Cardiac muscle cell (in vitro differentiated cells and primary cell): ENCODE results near the gene TOX2. TPM values are rescaled to one million over a fixed set of nuclear protein-coding genes. Genes with fewer than 3 reads are reported as not detected.

Source experiments
- DNase-seq, 2 donors: peaks; one replicate each; pipeline versions ENCODE4 v3.0.0 to v3.0.0-alpha.2; 2010 to 2017; ENCODE audit warnings: low read depth in 1 of 2, low spot score in 1 of 2
- H3K27ac ChIP-seq: fragments of 200-600 bp; sonication (generic); 2 replicates; pipeline ENCODE4 v1.5.1; 2016
- H3K27me3 ChIP-seq: fragments of 200-600 bp; sonication (generic); 2 replicates; pipeline ENCODE4 v1.6.0; 2016; ENCODE audit warnings: control low read depth
- H3K36me3 ChIP-seq: fragments of 200-600 bp; sonication (generic); 2 replicates; pipeline ENCODE4 v1.5.1; 2016; ENCODE audit warnings: control low read depth
- H3K4me1 ChIP-seq: fragments of 200-600 bp; sonication (generic); 2 replicates; pipeline ENCODE4 v1.8.1; 2017; ENCODE audit warnings: low read depth, mild to moderate bottlenecking, mixed run types
- H3K4me3 ChIP-seq: fragments of 200-600 bp; sonication (generic); 2 replicates; pipeline ENCODE4 v1.5.1; 2016; ENCODE audit warnings: mild to moderate bottlenecking
- H3K9me3 ChIP-seq: fragments of 200-600 bp; sonication (generic); 2 replicates; pipeline ENCODE4 v1.5.1; 2017; ENCODE audit warnings: low read depth, mild to moderate bottlenecking, control low read depth
- polyA plus RNA-seq: library from polyadenylated mRNA; unstranded; fragments of >200 nt; fragmentation: Nextera tagmentation; extraction: Ambion mirVana; gene quantifications from 2 replicates; pipeline ENCODE4 v1.2.1, GENCODE V29; 2016
- total RNA-seq: library from RNA; depleted of rRNA; stranded (reverse); fragments of >200 nt; gene quantifications from 2 replicates; pipeline ENCODE4 v1.2.3, GENCODE V29; 2016
- TF ChIP-seq, protein P1 (sequence below): IDR thresholded peaks from 2 replicates; pipeline ENCODE4 v1.5.1; 2012; ENCODE audit warnings: low read depth, mild to moderate bottlenecking, low read length

Gene TOX2
- total and polyA plus RNA-seq, 2 experiments from 2014 or later, result 0.09 to 0.32 TPM

DNA sequence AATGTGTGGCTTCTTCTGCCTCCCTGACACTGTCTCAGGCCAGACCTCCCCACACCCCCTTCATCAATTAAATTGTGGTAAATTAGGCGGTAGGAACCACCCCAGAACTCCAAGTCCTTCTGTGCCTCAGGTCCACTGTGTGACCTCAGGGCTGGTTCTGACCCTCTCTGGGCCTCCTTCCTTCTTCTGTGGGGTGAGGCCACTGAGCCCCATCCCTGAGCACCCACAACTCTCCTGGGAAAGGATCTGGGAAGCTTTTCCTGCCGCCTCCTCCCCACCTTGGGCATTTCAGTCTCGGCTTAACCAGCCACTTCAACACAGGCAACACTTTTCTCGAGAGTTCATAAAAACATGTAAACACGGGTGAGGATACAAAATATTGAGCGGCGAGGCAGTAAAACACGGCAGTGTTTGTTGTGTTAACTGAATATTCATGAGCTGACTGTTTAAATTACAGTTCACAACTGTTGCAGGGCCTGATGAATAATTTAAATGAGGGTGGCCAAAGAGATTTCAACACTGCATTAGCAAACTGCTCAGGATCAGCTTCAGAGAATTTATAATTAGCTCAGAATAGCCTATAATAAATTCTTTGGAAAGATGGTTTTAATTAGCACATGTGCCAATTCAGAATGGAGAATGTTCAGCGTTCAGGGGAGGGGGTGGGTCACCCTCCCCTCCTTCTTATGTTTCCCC, 112.1 kb downstream of the TOX2 start:
- H3K9me3 ChIP-seq, result no peaks in the 10 kb centered on the region
- no peaks in the 10 kb centered on the region for H3K4me1 ChIP-seq
- no peak overlapping the region for H3K4me3 ChIP-seq
- no peak overlapping the region for H3K27ac ChIP-seq
- H3K27me3 ChIP-seq, result peaks cover 4% of the 10 kb centered on the region
- no peak for DNase-seq
- TF ChIP-seq, protein P1, sequence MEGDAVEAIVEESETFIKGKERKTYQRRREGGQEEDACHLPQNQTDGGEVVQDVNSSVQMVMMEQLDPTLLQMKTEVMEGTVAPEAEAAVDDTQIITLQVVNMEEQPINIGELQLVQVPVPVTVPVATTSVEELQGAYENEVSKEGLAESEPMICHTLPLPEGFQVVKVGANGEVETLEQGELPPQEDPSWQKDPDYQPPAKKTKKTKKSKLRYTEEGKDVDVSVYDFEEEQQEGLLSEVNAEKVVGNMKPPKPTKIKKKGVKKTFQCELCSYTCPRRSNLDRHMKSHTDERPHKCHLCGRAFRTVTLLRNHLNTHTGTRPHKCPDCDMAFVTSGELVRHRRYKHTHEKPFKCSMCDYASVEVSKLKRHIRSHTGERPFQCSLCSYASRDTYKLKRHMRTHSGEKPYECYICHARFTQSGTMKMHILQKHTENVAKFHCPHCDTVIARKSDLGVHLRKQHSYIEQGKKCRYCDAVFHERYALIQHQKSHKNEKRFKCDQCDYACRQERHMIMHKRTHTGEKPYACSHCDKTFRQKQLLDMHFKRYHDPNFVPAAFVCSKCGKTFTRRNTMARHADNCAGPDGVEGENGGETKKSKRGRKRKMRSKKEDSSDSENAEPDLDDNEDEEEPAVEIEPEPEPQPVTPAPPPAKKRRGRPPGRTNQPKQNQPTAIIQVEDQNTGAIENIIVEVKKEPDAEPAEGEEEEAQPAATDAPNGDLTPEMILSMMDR, result no peak
- H3K36me3 ChIP-seq, result no peaks in the 10 kb centered on the region

GRCh38 chr20:44027343-44028002, 112.8 kb downstream of the TOX2 start:
- DNase-seq, result no peak

DNA sequence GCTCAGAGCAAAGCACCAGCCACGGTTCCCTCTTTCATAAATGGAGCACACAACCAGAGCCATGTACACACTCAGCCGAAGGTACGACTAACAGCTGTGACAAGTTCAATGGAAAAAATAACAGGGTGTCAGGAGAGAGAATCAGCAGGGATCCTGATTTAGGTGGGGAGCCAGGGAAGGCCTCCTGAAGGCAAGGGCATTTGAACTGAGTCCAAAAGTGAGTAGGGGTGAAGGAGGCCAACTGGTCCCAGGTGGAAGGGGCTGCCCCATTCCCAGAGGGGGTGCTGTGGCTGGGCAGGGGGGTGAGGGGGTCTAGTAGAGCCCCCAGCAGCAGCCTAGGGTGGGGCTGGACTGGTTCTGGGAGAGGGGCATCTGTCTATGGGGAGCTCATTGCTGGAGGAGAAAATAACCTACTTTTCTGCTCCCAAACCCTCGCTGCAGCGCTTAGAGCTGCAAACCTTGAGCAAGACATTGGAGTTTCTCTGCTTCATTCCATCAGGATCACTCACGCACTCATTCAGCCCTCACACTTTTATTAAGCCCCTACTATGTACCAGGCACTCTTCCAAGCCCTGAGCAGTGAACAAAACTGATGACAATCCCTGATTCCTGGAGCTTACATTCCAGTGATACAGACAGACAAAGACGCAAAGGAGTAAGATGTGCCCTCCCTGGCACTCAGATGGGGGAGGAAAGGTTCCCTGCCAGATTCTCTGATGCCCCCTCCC, 113.5 kb downstream of the TOX2 start:
- H3K9me3 ChIP-seq, result no peaks in the 10 kb centered on the region
- H3K4me1 ChIP-seq, result no peaks in the 10 kb centered on the region
- no peak overlapping the region for H3K27ac ChIP-seq
- H3K36me3 ChIP-seq, result no peaks in the 10 kb centered on the region
- TF ChIP-seq, protein P1, result no peak
- no peak overlapping the region for H3K4me3 ChIP-seq
- no peak for DNase-seq
- peaks cover 4% of the 10 kb centered on the region for H3K27me3 ChIP-seq

More at GRCh38 chr20:44027343-44028002, 112.8 kb downstream of the TOX2 start:
- TF ChIP-seq, protein P1, result no peak
- no peak overlapping the region for H3K27ac ChIP-seq
- H3K27me3 ChIP-seq, result peaks cover 4% of the 10 kb centered on the region
- no peaks in the 10 kb centered on the region for H3K4me1 ChIP-seq
- H3K36me3 ChIP-seq, result no peaks in the 10 kb centered on the region
- H3K4me3 ChIP-seq, result no peak overlapping the region
- H3K9me3 ChIP-seq, result no peaks in the 10 kb centered on the region

GRCh38 chr20:44028868-44029847, 114.5 kb downstream of the TOX2 start:
- Histone ChIP-seq H3K27ac (no peak overlapping the region), H3K4me1 (no peaks in the 10 kb centered on the region), H3K9me3 (no peaks in the 10 kb centered on the region), H3K36me3 (no peaks in the 10 kb centered on the region), H3K27me3 (no peaks in the 10 kb centered on the region), H3K4me3 (no peak overlapping the region)
- TF ChIP-seq, protein P1, result no peak
- DNase-seq, result no peak

GRCh38 chr20:44029848-44030230, 115.2 kb downstream of the TOX2 start:
- TF ChIP-seq, protein P1, result no peak
- H3K4me3 ChIP-seq, result no peak overlapping the region

More at GRCh38 chr20:44029848-44030230, 115.2 kb downstream of the TOX2 start:
- H3K9me3 ChIP-seq, result no peaks in the 10 kb centered on the region
- H3K27ac ChIP-seq, result no peak overlapping the region
- H3K27me3 ChIP-seq, result no peaks in the 10 kb centered on the region
- no peak for DNase-seq
- no peaks in the 10 kb centered on the region for H3K36me3 ChIP-seq
- H3K4me1 ChIP-seq, result no peaks in the 10 kb centered on the region
